Measurements from ENCODE around the gene C21orf91. TPM values are rescaled to one million over a fixed set of nuclear protein-coding genes. Genes with fewer than 3 reads are reported as not detected.

Gene C21orf91
- total RNA-seq, 1 donor from 2014 or later: 14.3 TPM

DNA sequence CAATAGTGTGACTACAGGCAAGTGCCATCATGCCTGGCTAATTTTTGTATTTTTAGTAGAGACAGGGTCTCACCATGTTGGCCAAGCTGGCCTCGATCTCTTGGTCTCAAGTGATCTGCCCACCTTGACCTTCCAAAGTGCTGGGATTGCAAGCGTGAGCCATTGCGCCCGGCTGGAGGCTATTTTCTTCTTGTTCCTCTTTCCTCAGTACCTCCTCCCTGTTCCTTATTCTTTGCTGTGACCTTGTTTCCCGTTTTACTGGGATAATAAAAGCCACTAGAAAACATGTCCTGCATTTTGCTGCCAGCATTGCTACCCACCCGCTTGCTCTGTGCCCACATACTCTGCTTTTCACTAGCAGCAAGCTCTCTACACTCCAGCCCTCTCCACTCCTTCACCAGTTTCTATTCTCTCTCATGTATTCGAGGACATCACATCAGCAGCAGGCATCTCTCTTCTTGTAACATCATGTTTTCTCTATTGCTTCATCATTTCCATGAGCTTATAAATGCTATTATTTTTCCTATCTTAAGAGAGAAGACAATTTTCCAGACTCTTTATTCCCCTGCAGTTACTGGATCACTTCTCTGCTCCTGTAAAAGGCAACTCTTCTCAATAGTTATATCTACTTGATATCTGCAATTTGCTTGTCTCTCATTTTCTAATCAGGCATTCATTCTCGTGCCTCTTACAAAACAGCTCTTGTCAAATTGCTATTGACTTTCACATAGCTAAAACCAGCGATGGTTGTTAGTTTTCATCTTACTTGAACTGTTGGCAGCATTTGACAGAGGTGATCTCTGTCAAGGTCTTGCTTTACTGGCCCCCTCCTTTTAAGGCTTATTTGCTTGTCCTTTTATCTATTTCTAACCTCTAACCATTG is 34.5 kb upstream of the C21orf91 start:
- Mint-ChIP-seq H3K27me3 (ENCODE audit: unreplicated experiment) (no peaks in the 10 kb centered on the region), H3K4me3 (ENCODE audit: unreplicated experiment) (no peak overlapping the region), H3K27ac (ENCODE audit: unreplicated experiment) (no peak overlapping the region), H3K4me1 (ENCODE audit: low read depth, unreplicated experiment) (peaks cover 6% of the 10 kb centered on the region), H3K9me3 (ENCODE audit: unreplicated experiment) (no peaks in the 10 kb centered on the region), H3K36me3 (ENCODE audit: unreplicated experiment) (no peaks in the 10 kb centered on the region)
- no peak for DNase-seq
- TF ChIP-seq, protein P1, sequence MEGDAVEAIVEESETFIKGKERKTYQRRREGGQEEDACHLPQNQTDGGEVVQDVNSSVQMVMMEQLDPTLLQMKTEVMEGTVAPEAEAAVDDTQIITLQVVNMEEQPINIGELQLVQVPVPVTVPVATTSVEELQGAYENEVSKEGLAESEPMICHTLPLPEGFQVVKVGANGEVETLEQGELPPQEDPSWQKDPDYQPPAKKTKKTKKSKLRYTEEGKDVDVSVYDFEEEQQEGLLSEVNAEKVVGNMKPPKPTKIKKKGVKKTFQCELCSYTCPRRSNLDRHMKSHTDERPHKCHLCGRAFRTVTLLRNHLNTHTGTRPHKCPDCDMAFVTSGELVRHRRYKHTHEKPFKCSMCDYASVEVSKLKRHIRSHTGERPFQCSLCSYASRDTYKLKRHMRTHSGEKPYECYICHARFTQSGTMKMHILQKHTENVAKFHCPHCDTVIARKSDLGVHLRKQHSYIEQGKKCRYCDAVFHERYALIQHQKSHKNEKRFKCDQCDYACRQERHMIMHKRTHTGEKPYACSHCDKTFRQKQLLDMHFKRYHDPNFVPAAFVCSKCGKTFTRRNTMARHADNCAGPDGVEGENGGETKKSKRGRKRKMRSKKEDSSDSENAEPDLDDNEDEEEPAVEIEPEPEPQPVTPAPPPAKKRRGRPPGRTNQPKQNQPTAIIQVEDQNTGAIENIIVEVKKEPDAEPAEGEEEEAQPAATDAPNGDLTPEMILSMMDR (IDR thresholded peaks at IDR 0.05; ENCODE audit: partially characterized antibody, unreplicated experiment): no peak

DNA sequence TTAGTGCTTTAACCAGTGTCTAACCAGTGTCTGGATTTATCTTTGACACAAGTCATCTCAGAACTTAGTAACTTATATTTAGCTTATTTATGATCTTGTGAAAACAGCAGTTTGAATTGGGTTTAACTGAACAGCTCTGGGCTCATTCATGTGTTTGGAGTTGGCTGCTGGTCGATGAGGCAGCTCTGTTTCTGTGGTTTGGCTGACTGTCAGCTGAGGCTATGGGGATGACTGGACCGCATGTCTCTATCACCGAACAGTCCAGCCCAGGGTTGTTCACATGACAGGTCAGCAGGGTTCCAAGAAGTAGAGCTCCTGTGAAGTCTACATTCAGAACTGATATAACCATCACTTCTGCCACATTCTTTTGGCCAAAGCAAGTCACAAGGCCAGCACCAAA is 29.1 kb upstream of the C21orf91 start:
- Mint-ChIP-seq H3K4me3 (ENCODE audit: unreplicated experiment) (no peak overlapping the region), H3K9me3 (ENCODE audit: unreplicated experiment) (no peaks in the 10 kb centered on the region), H3K27me3 (ENCODE audit: unreplicated experiment) (no peaks in the 10 kb centered on the region), H3K4me1 (ENCODE audit: low read depth, unreplicated experiment) (no peaks in the 10 kb centered on the region), H3K36me3 (ENCODE audit: unreplicated experiment) (no peaks in the 10 kb centered on the region), H3K27ac (ENCODE audit: unreplicated experiment) (no peak overlapping the region)
- TF ChIP-seq, protein P1 (IDR thresholded peaks at IDR 0.05; ENCODE audit: partially characterized antibody, unreplicated experiment): no peak
- no peak for DNase-seq

DNA sequence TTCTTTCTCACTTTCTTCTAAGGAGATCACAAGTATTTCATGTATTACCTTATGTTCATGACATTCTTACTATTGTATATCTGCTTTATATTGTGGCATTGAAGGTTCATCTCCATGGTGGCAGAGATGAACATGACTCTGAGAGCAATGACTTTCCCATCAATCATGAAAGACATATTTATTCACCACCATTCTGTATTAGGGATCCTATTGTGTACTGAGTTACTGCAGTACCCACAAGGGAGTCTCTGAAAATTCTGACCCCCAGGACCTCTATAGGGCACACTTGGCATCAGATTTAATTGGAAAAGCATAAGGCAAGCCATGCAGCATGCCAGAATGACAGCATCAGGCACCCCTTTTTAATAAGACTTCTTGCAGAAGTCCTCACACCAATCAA is 21.9 kb upstream of the C21orf91 start:
- Mint-ChIP-seq H3K27ac (ENCODE audit: unreplicated experiment) (no peak overlapping the region), H3K27me3 (ENCODE audit: unreplicated experiment) (no peaks in the 10 kb centered on the region), H3K4me1 (ENCODE audit: low read depth, unreplicated experiment) (no peaks in the 10 kb centered on the region), H3K4me3 (ENCODE audit: unreplicated experiment) (no peak overlapping the region), H3K9me3 (ENCODE audit: unreplicated experiment) (no peaks in the 10 kb centered on the region), H3K36me3 (ENCODE audit: unreplicated experiment) (no peaks in the 10 kb centered on the region)
- TF ChIP-seq, protein P1 (IDR thresholded peaks at IDR 0.05; ENCODE audit: partially characterized antibody, unreplicated experiment): no peak
- DNase-seq: no peak

DNA sequence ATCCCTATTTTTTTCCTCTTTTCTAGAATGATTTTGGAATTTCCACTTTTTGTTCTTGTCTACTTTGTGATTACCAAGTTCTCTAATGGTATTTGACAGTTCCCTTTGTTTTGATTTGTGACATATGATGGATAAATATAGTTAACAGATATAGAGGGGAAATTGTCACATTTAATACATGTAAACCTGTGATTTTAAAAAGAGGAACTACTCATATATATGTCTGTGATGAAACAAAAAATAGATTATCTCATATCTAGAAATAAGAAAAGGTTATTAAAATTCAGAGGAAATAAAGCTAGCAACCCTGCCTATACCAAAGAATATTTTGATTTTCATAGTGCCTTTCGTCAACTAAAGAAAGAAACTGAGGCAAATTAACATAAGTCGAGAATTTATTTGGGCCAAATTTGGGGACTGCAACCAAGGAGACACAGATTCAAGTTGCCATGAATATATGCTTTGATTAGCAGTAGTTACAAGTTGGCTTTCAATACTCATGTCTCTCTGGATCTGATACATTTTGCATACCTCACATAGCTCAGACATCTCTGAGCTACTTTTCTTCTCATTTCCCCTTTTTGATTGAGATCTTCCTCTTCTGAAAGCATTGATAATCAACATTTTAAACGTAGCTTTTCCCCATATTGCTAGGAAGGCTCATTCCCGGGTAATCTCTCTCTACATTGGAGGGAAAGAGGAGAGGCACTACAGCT is 15.6 kb upstream of the C21orf91 start:
- no peaks in the 10 kb centered on the region for H3K4me1 Mint-ChIP-seq (ENCODE audit: low read depth, unreplicated experiment)
- no peaks in the 10 kb centered on the region for H3K36me3 Mint-ChIP-seq (ENCODE audit: unreplicated experiment)
- no peak overlapping the region for H3K27ac Mint-ChIP-seq (ENCODE audit: unreplicated experiment)

More for the DNA sequence above, 15.6 kb upstream of the C21orf91 start:
- DNase-seq: no peak
- Mint-ChIP-seq H3K27me3 (ENCODE audit: unreplicated experiment) (no peaks in the 10 kb centered on the region), H3K9me3 (ENCODE audit: unreplicated experiment) (no peaks in the 10 kb centered on the region), H3K4me3 (ENCODE audit: unreplicated experiment) (no peak overlapping the region)
- TF ChIP-seq, protein P1 (IDR thresholded peaks at IDR 0.05; ENCODE audit: partially characterized antibody, unreplicated experiment): no peak

Data from glutamatergic neuron (in vitro differentiated cells).